Activated naive CD4-positive, alpha-beta T cell treated with anti-CD3 and anti-CD28 coated beads, Interleukin-2, amount 10 ng/mL, durations not matched to agents 5 hours and 36 hours (primary cell): ENCODE results near the gene LARP7. TPM values are rescaled to one million over a fixed set of nuclear protein-coding genes. Genes with fewer than 3 reads are reported as not detected.

Experiments used
- microRNA-seq: library from miRNA; unstranded; fragments of <30 nt; microRNA quantifications from one replicate; pipeline ENCODE4 v1.2.0, GENCODE V29; 2022; ENCODE audit warnings: borderline microRNAs expressed, borderline replicate concordance
- total RNA-seq, 2 experiments: library from RNA; stranded (reverse); gene quantifications; one replicate each; pipeline ENCODE4 v1.2.3, GENCODE V29; 2021

Gene LARP7
- total RNA-seq, result 10 to 100 TPM; 44.9 to 47.2 TPM

DNA sequence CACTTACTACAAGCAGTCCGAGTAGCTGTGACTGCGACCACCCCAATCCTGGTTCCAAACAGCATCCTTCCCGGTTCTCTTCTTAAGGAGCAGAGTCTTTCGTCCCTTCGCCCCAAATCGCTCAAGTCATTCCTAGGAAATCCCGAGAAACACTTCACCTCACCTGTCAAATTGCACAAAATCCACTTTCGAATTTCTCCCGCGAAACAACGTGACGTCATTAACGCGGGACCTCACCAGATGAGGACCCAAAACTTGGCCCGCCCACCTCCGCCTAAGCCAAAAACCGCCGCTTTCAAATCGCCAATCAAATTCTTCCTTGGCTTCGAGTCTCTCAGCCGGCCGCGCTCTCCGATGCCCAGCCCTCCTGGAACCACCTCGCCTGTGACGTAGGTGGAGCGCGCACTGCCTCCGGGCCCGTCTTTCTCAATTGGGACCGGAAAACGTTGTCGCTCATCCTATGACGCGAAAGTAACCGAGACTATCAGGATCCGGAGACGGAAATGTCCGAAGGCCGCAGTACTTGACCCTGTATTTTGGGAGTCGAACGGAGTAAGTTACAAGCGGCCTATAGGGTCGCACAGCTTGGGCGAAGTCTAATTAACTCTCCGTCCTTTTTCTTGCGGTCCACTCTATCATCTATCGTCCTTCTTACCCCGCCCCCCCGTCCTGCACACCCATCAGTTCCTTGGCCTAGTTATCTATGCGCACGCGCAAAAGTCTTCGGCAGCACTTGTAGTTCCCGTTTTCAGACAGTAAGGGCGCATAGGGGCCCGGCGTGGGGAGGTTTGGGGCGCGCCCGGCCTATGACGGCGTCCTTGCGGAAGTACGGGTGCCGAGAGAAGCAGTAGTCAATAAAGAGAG, at the start of gene LARP7, which contains the start of gene ZGRF1:
LARP7 (plus strand) TSS at position 456 of the 864 bp plus-strand sequence. CDS start 7,527 bp downstream, outside the sequence.
ZGRF1 (minus strand) TSS at position 222 of the 864 bp plus-strand sequence. CDS start 3,733 bp downstream, outside the sequence.

Small RNA genes within 50 kb of the gene (microRNA-seq; reads per million reads assigned to microRNA genes)
- gene MIR302A (not detected), gene MIR302B (0.63 reads per million), gene MIR302C (not detected), gene MIR302D (0.83 reads per million), gene MIR367 (not detected)

Other genes starting within 250 kb of the LARP7 start
- gene NEUROG2, start 121.0 kb upstream of the LARP7 start, total RNA-seq, result not detected
- 10 to 100 TPM; 23.9 to 27.3 TPM for gene ZGRF1, start 234 bp upstream of the LARP7 start, total RNA-seq